HCT116 (cell line): ENCODE data around the gene ZDHHC14. TPM values are rescaled to one million over a fixed set of nuclear protein-coding genes. Genes with fewer than 3 reads are reported as not detected.

ENCODE experiments used
- ATAC-seq: fragments of 200-7000 bp; cut with Tn5 transposase; 2 replicates; pipeline ENCODE4 v1.9.1; 2020; ENCODE audit warnings: mild to moderate bottlenecking, moderate library complexity
- BruUV-seq: library from RNA; stranded (reverse); fragments of 400-500 nt; replicated peaks from 2 replicates; lab custom pipeline; 2021; lab: Mats Ljungman, UMichigan
- CTCF ChIA-PET: fragments of 300-600 bp; sonication (Branson Sonifier 250); formaldehyde crosslinking; loops from one replicate; lab custom pipeline; 2021; ENCODE audit warnings: antibody characterized with exemption; lab: Charles Lee
- POLR2A ChIA-PET: fragments of 300-600, 350-600 bp; sonication (Branson Sonifier 250); formaldehyde crosslinking; loops from one replicate; lab custom pipeline; 2021; ENCODE audit warnings: antibody characterized with exemption; lab: Charles Lee
- RAD21 ChIA-PET, 2 experiments: fragments of 300-600 bp; sonication (Branson Sonifier 250); formaldehyde crosslinking; loops; one replicate each; lab custom pipeline; 2023; ENCODE audit warnings: low total read pairs in 2 of 2; ENCODE audit not compliant: uncharacterized antibody in 2 of 2, unreplicated experiment in 2 of 2, low non-redundant PET in 1 of 2; lab: Charles Lee
- DNase-seq: peaks from one replicate; pipeline ENCODE4 v3.0.0-alpha.2; 2010; ENCODE audit warnings: low read depth, low spot score
- H2AFZ ChIP-seq: fragments of 200-600 bp; shearing (Covaris generic), sonication (generic); 2 replicates; pipeline ENCODE4 v1.6.1; 2017; ENCODE audit warnings: low read depth, mixed run types, mixed read lengths, antibody characterized with exemption, low read length; ENCODE audit not compliant: poor library complexity, severe bottlenecking
- H3K27ac ChIP-seq: 2 replicates; pipeline ENCODE4 v1.5.1; 2012; ENCODE audit warnings: low read depth, low read length
- H3K27me3 ChIP-seq: fragments of 200-600 bp; sonication (generic); 2 replicates; pipeline ENCODE4 v1.6.1; 2016; ENCODE audit warnings: mixed run types, low read length, mixed read lengths; ENCODE audit not compliant: insufficient read depth
- H3K36me3 ChIP-seq, 2 experiments: fragments of 200-500 bp in 1 of 2; fragments of 200-600 bp in 1 of 2; sonication (Bioruptor generic) in 1 of 2; sonication (generic) in 1 of 2; 2 replicates each; pipeline versions ENCODE4 v1.5.1 to v1.6.1; 2014 to 2016; ENCODE audit warnings: low read length in 2 of 2, inconsistent platforms in 1 of 2, mixed read lengths in 1 of 2, mixed run types in 1 of 2; ENCODE audit not compliant: insufficient read depth in 2 of 2, control insufficient read depth in 1 of 2
- H3K4me1 ChIP-seq, 2 experiments: fragments of 200-600 bp in 1 of 2; sonication (generic) in 1 of 2; 2 replicates each; pipeline versions ENCODE4 v1.5.1 to v1.6.1; 2012 to 2017; ENCODE audit warnings: low read length in 2 of 2, inconsistent platforms in 1 of 2, mild to moderate bottlenecking in 1 of 2, mixed read lengths in 1 of 2, mixed run types in 1 of 2, moderate library complexity in 1 of 2; ENCODE audit not compliant: insufficient read depth in 2 of 2, control insufficient read depth in 1 of 2
- H3K4me2 ChIP-seq: fragments of 200-600 bp; sonication (generic); 2 replicates; pipeline ENCODE4 v1.6.1; 2017; ENCODE audit warnings: mixed run types, low read length, mixed read lengths
- H3K4me3 ChIP-seq, 2 experiments: fragments of 200-600 bp in 1 of 2; sonication (generic) in 1 of 2; replicated peaks in 1 of 2; 2 replicates each; pipeline ENCODE4 v1.5.1; 2011 to 2016; ENCODE audit warnings: low read length in 2 of 2, control low read depth in 1 of 2, low read depth in 1 of 2, mild to moderate bottlenecking in 1 of 2, mixed read lengths in 1 of 2, mixed run types in 1 of 2
- H3K79me2 ChIP-seq: fragments of 200-600 bp; sonication (generic); 2 replicates; pipeline ENCODE4 v1.6.1; 2017; ENCODE audit warnings: mild to moderate bottlenecking, mixed run types, low read length, moderate library complexity, mixed read lengths; ENCODE audit not compliant: insufficient read depth
- H3K9ac ChIP-seq: fragments of 200-600 bp; sonication (generic); 2 replicates; pipeline ENCODE4 v1.6.1; 2016; ENCODE audit warnings: low read length, mixed read lengths
- H3K9me2 ChIP-seq: fragments of 200-600 bp; sonication (generic), shearing (Covaris generic); 2 replicates; pipeline ENCODE4 v1.6.1; 2017; ENCODE audit warnings: mixed run types, mild to moderate bottlenecking, moderate library complexity; ENCODE audit not compliant: insufficient read depth
- H3K9me3 ChIP-seq, 2 experiments: fragments of 200-500 bp in 1 of 2; fragments of 200-600 bp in 1 of 2; sonication (Bioruptor generic) in 1 of 2; sonication (generic) in 1 of 2; 2 replicates each; pipeline ENCODE4 v1.6.1; 2014 to 2017; ENCODE audit warnings: low read length in 2 of 2, mixed read lengths in 2 of 2, inconsistent platforms in 1 of 2, low read depth in 1 of 2, mild to moderate bottlenecking in 1 of 2, mixed run types in 1 of 2, moderate library complexity in 1 of 2; ENCODE audit not compliant: control insufficient read depth in 1 of 2, insufficient read depth in 1 of 2
- H4K20me1 ChIP-seq: fragments of 200-600 bp; sonication (generic), shearing (Covaris generic); 2 replicates; pipeline ENCODE4 v1.6.1; 2017; ENCODE audit warnings: mixed run types, mild to moderate bottlenecking, moderate library complexity; ENCODE audit not compliant: insufficient read depth
- CTCF ChIP-seq, 3 experiments: fragments of 200-600 bp in 1 of 3; sonication (generic) in 1 of 3; IDR thresholded peaks in 2 of 3; conservative IDR thresholded peaks in 1 of 3; 2 replicates each; pipeline ENCODE4 v1.5.1; 2012 to 2017; ENCODE audit warnings: low read depth in 2 of 3, low read length in 2 of 3, antibody characterized with exemption in 1 of 3, borderline replicate concordance in 1 of 3, control low read depth in 1 of 3, mild to moderate bottlenecking in 1 of 3, mixed read lengths in 1 of 3, mixed run types in 1 of 3, moderate library complexity in 1 of 3; ENCODE audit not compliant: insufficient read depth in 1 of 3
- ELF1 ChIP-seq: IDR thresholded peaks from 2 replicates; pipeline ENCODE4 v1.6.1; 2012; ENCODE audit warnings: low read depth, borderline replicate concordance
- EZH2phosphoT487 ChIP-seq: fragments of 200-600 bp; IDR thresholded peaks from 2 replicates; pipeline ENCODE4 v1.6.1; 2018; ENCODE audit warnings: antibody characterized with exemption, borderline replicate concordance
- JUND ChIP-seq: IDR thresholded peaks from 2 replicates; pipeline ENCODE4 v1.6.1; 2012
- MAX ChIP-seq: IDR thresholded peaks from 2 replicates; pipeline ENCODE4 v1.6.1; 2012
- RAD21 ChIP-seq: IDR thresholded peaks from 2 replicates; pipeline ENCODE4 v1.6.1; 2012; ENCODE audit warnings: low read depth, mild to moderate bottlenecking
- REST ChIP-seq: IDR thresholded peaks from 2 replicates; pipeline ENCODE4 v1.6.1; 2012; ENCODE audit warnings: low read depth
- SRF ChIP-seq: IDR thresholded peaks from 2 replicates; pipeline ENCODE4 v1.6.1; 2012; ENCODE audit warnings: low read depth
- TCF7L2 ChIP-seq: IDR thresholded peaks from 2 replicates; pipeline ENCODE4 v1.7.0; 2011; ENCODE audit warnings: borderline replicate concordance, inconsistent platforms; ENCODE audit not compliant: insufficient read depth, insufficient read length; ENCODE audit errors: extremely low read depth
- YY1 ChIP-seq: IDR thresholded peaks from 2 replicates; pipeline ENCODE4 v1.6.1; 2011; ENCODE audit warnings: low read length, low read depth, moderate library complexity, mild to moderate bottlenecking; ENCODE audit not compliant: insufficient replicate concordance; ENCODE audit errors: extremely low read depth
- intact Hi-C: fragments of 100-400 bp; cut with micrococcal nuclease; formaldehyde crosslinking; loops from 2 replicates; pipeline ENCODE4 v1.10.0; 2022
- total RNA-seq: library from RNA; stranded (reverse); gene quantifications from one replicate; pipeline ENCODE4 v1.2.1, GENCODE V29; 2021; ENCODE audit not compliant: unreplicated experiment

ZDHHC14 gene
- total RNA-seq, 1 experiment from 2014 or later = 5.3 TPM

- peak overlapping the region; percentile 7; the same call in 1 of the 2 replicates for H3K4me2 ChIP-seq
- no peaks in the 10 kb centered on the region for H4K20me1 ChIP-seq
- no peak overlapping the region for H3K4me3 ChIP-seq
- intact Hi-C loops = loop anchor here (1.0 to 10.0 kb wide), 3 partner anchors 207 to 353 kb away; no protein-coding TSS in a partner anchor
- no peaks in the 10 kb centered on the region for H3K27me3 ChIP-seq
- no peak for TF ChIP-seq MAX
- no peak for TF ChIP-seq REST
- no peak for TF ChIP-seq JUND
- TF ChIP-seq RAD21 = peak; percentile 90
- no peak for TF ChIP-seq ELF1
- no peak for TF ChIP-seq EZH2phosphoT487
- no peak for TF ChIP-seq TCF7L2
- TF ChIP-seq CTCF (IDR thresholded peaks at IDR 0.05 in 2 of 3, conservative IDR thresholded peaks at IDR 0.05 in 1 of 3; ENCODE audit: borderline replicate concordance in 1 of 3, insufficient read depth in 1 of 3, low read depth in 2 of 3, low read length in 2 of 3) = peak; percentile 85 to 95 (median 93)
- no peak for TF ChIP-seq SRF
- TF ChIP-seq YY1 = peak; percentile 36
- no peaks in the 10 kb centered on the region for H3K36me3 ChIP-seq
- H2AFZ ChIP-seq = no peak overlapping the region
- ChIA-PET CTCF (interaction anchor here (0.8 to 5.2 kb wide), 9 partner anchors 8 to 405 kb away, joined by 3 to 33 read pairs (median 3); no protein-coding TSS in a partner anchor), POLR2A (no interaction called here), RAD21 (no interaction called here)
- H3K27ac ChIP-seq = no peak overlapping the region
- peak; percentile 87 for ATAC-seq
- H3K4me1 ChIP-seq = no peaks in the 10 kb centered on the region; a peak in 1 of 4 replicates
- no peak overlapping the region for H3K9ac ChIP-seq
- H3K9me2 ChIP-seq = no peaks in the 10 kb centered on the region
- no peaks in the 10 kb centered on the region for H3K79me2 ChIP-seq
- BruUV-seq = no TSS peak
- peak; percentile 53 for DNase-seq
- no peaks in the 10 kb centered on the region for H3K9me3 ChIP-seq
These were observed 286.4 kb downstream of the ZDHHC14 start for GRCh38 chr6:157667211-157668008.
